ENCODE measurements around the gene GTSE1. TPM values are rescaled to one million over a fixed set of nuclear protein-coding genes. Genes with fewer than 3 reads are reported as not detected.
"Not testable (repeated sequence)": the region's sequence is repeated elsewhere in the genome, so short reads cannot be mapped to it uniquely, and the experiment has no call there.

GTSE1 gene
- total RNA-seq, 1 experiment from 2014 or later: 20.6 TPM

GRCh38 chr22:46260038-46260437 is 36.6 kb upstream of the GTSE1 start:
- Histone ChIP-seq H3K9me2 (replicated peaks; ENCODE audit: low read length) (no peaks in the 10 kb centered on the region), H3K79me2 (ENCODE audit: low read length) (no peaks in the 10 kb centered on the region), H3K4me2 (ENCODE audit: low read length) (no peak overlapping the region), H3K27me3 (ENCODE audit: low read length) (no peaks in the 10 kb centered on the region), H3F3A (ENCODE audit: low read length, unreplicated experiment) (no peaks in the 10 kb centered on the region), H3K36me3 (ENCODE audit: low read depth, low read length) (no peaks in the 10 kb centered on the region), H3K4me3 (ENCODE audit: low read length) (no peak overlapping the region), H3K9ac (ENCODE audit: low read length) (no peak overlapping the region), H3K9me3 (ENCODE audit: low read length) (no peaks in the 10 kb centered on the region), H4K20me1 (ENCODE audit: low read length) (no peaks in the 10 kb centered on the region), H3K4me1 (ENCODE audit: insufficient read depth, low read length) (peaks cover 11% of the 10 kb centered on the region), H3K27ac (ENCODE audit: low read length) (no peak overlapping the region), H2AFZ (ENCODE audit: low read length) (no peak overlapping the region)
- ChIA-PET CTCF (no interaction called here), POLR2A (ENCODE audit: unreplicated experiment) (no interaction called here)
- ATAC-seq (no peak), DNase-seq (no peak)
- TF ChIP-seq CTCF (conservative IDR thresholded peaks at IDR 0.05; ENCODE audit: low read depth, low read length): no peak
- TF ChIP-seq EZH2 (IDR thresholded peaks at IDR 0.05; ENCODE audit: low read length, unreplicated experiment): no peak
- no peak for TF ChIP-seq EZH2phosphoT487 (IDR thresholded peaks at IDR 0.05; ENCODE audit: borderline replicate concordance, low read length)
- no TSS peak for BruUV-seq (replicated peaks)
- intact Hi-C loops (cut with micrococcal nuclease): no loop called here

- H3K4me2 ChIP-seq (ENCODE audit: low read length): no peak overlapping the region
- no peaks in the 10 kb centered on the region for H3K9me2 ChIP-seq (replicated peaks; ENCODE audit: low read length)
- H4K20me1 ChIP-seq (ENCODE audit: low read length): no peaks in the 10 kb centered on the region
- no peaks in the 10 kb centered on the region for H3K4me1 ChIP-seq (ENCODE audit: insufficient read depth, low read length)
- no peaks in the 10 kb centered on the region for H3F3A ChIP-seq (ENCODE audit: low read length, unreplicated experiment)
- no peak overlapping the region for H2AFZ ChIP-seq (ENCODE audit: low read length)
- H3K4me3 ChIP-seq (ENCODE audit: low read length): no peak overlapping the region
- POLR2A ChIA-PET (ENCODE audit: unreplicated experiment): no interaction called here
- no peaks in the 10 kb centered on the region for H3K27me3 ChIP-seq (ENCODE audit: low read length)
- H3K79me2 ChIP-seq (ENCODE audit: low read length): no peaks in the 10 kb centered on the region
- ATAC-seq: no peak
- H3K9ac ChIP-seq (ENCODE audit: low read length): no peak overlapping the region
- CTCF ChIA-PET: no interaction called here
- no TSS peak for BruUV-seq (replicated peaks)
- H3K36me3 ChIP-seq (ENCODE audit: low read depth, low read length): no peaks in the 10 kb centered on the region
- no peaks in the 10 kb centered on the region for H3K9me3 ChIP-seq (ENCODE audit: low read length)
- no peak for TF ChIP-seq CTCF (conservative IDR thresholded peaks at IDR 0.05; ENCODE audit: low read depth, low read length)
- TF ChIP-seq EZH2phosphoT487 (IDR thresholded peaks at IDR 0.05; ENCODE audit: borderline replicate concordance, low read length): no peak
- no peak for TF ChIP-seq EZH2 (IDR thresholded peaks at IDR 0.05; ENCODE audit: low read length, unreplicated experiment)
- DNase-seq: no peak
- intact Hi-C loops (cut with micrococcal nuclease): no loop called here
- no peak overlapping the region for H3K27ac ChIP-seq (ENCODE audit: low read length)
Measured at GRCh38 chr22:46262449-46263215, 34.0 kb upstream of the GTSE1 start.

- CTCF ChIA-PET: no interaction called here
- no peaks in the 10 kb centered on the region for H4K20me1 ChIP-seq (ENCODE audit: low read length)
- no peak within 1 kb of the TSS for H3K4me2 ChIP-seq (ENCODE audit: low read length)
- no peak within 1 kb of the TSS for H3K4me3 ChIP-seq (ENCODE audit: low read length)
- intact Hi-C loops (cut with micrococcal nuclease): no loop called here
- no peak within 1 kb of the TSS for H2AFZ ChIP-seq (ENCODE audit: low read length)
- no peaks in the 10 kb centered on the region for H3K4me1 ChIP-seq (ENCODE audit: insufficient read depth, low read length)
- no peaks in the 10 kb centered on the region for H3K9me3 ChIP-seq (ENCODE audit: low read length)
- no peaks in the 10 kb centered on the region for H3F3A ChIP-seq (ENCODE audit: low read length, unreplicated experiment)
- no peak within 1 kb of the TSS for H3K9ac ChIP-seq (ENCODE audit: low read length)
- H3K36me3 ChIP-seq (ENCODE audit: low read depth, low read length): no peaks in the 10 kb centered on the region
- H3K9me2 ChIP-seq (replicated peaks; ENCODE audit: low read length): no peaks in the 10 kb centered on the region
- H3K79me2 ChIP-seq (ENCODE audit: low read length): peaks cover 3% of the 10 kb centered on the region
- DNase-seq (no peak), ATAC-seq (no peak)
- no peaks in the 10 kb centered on the region for H3K27me3 ChIP-seq (ENCODE audit: low read length)
- no peak for TF ChIP-seq EZH2 (IDR thresholded peaks at IDR 0.05; ENCODE audit: low read length, unreplicated experiment)
- TF ChIP-seq EZH2phosphoT487 (IDR thresholded peaks at IDR 0.05; ENCODE audit: borderline replicate concordance, low read length): no peak
- no peak for TF ChIP-seq CTCF (conservative IDR thresholded peaks at IDR 0.05; ENCODE audit: low read depth, low read length)
- POLR2A ChIA-PET (ENCODE audit: unreplicated experiment): no interaction called here
- no TSS peak for BruUV-seq (replicated peaks)
- H3K27ac ChIP-seq (ENCODE audit: low read length): no peak within 1 kb of the TSS
Measured at GRCh38 chr22:46263216-46263590, 33.5 kb upstream of the GTSE1 start, which contains the start of gene PKDREJ. Gene PKDREJ (minus strand): TSS chr22:46263343. CDS start chr22:46263322, 21 bp downstream.

GRCh38 chr22:46264520-46264919 is 32.1 kb upstream of the GTSE1 start:
- H3K9me3 ChIP-seq (ENCODE audit: low read length); H2AFZ ChIP-seq (ENCODE audit: low read length); H3K4me3 ChIP-seq (ENCODE audit: low read length); BruUV-seq (replicated peaks); H3K4me2 ChIP-seq (ENCODE audit: low read length); ATAC-seq; H3K36me3 ChIP-seq (ENCODE audit: low read depth, low read length); H3K9me2 ChIP-seq (replicated peaks; ENCODE audit: low read length); intact Hi-C loops (cut with micrococcal nuclease); DNase-seq; POLR2A ChIA-PET (ENCODE audit: unreplicated experiment); H3K9ac ChIP-seq (ENCODE audit: low read length); H3K27me3 ChIP-seq (ENCODE audit: low read length); H3K27ac ChIP-seq (ENCODE audit: low read length); H3F3A ChIP-seq (ENCODE audit: low read length, unreplicated experiment); H3K4me1 ChIP-seq (ENCODE audit: insufficient read depth, low read length); H4K20me1 ChIP-seq (ENCODE audit: low read length); CTCF ChIA-PET: not testable (repeated sequence)
- H3K79me2 ChIP-seq (ENCODE audit: low read length): peaks cover 15% of the 10 kb centered on the region
